Esophagus muscularis mucosa (tissue), 3 donors: ENCODE measurements around the gene DENND1C.

ENCODE experiments used
- CTCF ChIP-seq, 3 experiments: fragments of 200-600 bp in 2 of 3; fragments of 450-650 bp in 1 of 3; sonication (generic) in 2 of 3; IDR thresholded peaks; one replicate each; pipeline ENCODE4 v1.5.1; 2017 to 2019; ENCODE audit warnings: antibody characterized with exemption in 3 of 3, mild to moderate bottlenecking in 2 of 3, moderate library complexity in 1 of 3
- POLR2A ChIP-seq: fragments of 450-650 bp; IDR thresholded peaks from one replicate; pipeline ENCODE4 v1.6.1; 2017; ENCODE audit warnings: antibody characterized with exemption, moderate library complexity, mild to moderate bottlenecking, low read depth

DNA sequence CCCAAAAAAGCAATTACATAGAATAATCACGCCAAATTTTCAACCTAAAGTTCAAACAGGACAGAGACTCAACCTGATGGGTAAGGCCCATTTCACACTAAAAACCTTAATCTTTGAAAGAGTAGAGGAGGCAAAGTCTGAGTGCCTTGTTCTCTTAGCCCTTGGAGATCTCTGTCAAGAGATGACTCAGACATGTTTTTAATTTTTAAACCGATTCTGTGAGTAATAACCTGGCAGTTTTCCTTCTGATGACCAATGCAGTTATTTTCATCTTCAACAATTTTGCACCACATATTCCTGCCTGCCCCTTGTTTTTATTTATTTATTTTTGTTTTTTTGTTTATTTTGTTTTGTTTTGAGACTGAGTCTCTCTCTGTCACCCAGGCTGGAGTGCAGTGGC, 37.7 kb upstream of the DENND1C start:
- TF ChIP-seq CTCF (IDR thresholded peaks at IDR 0.05) (no peak), POLR2A (no peak)
